ENCODE measurements around the gene C17orf50. TPM values are rescaled to one million over a fixed set of nuclear protein-coding genes. Genes with fewer than 3 reads are reported as not detected.
"Not testable (repeated sequence)": the region's sequence is repeated elsewhere in the genome, so short reads cannot be mapped to it uniquely, and the experiment has no call there.

Gene C17orf50
- polyA plus RNA-seq, 5 donors: 0.14 to 0.23 (median 0.21) TPM; not detected in 2

DNA sequence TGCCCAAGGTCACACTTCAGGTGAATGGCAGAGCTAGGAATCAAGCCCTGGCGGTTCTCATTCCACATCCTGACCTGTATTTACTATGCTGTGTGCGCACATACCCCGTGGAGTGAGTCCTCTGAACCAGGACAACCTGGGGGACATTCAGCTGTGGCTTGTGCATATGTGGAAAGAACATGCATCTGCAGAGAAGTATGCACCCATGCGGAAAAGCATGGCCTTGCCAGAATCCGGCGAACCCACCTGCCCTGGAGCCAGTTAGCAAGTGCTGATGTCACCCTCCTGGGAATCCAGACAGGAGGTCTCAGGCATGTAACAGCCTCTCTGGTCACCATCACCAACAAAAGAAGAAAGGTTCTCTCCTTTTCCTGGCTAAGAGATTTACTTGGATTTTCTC is 27.3 kb upstream of the C17orf50 start:
- DNase-seq: no peak

DNA sequence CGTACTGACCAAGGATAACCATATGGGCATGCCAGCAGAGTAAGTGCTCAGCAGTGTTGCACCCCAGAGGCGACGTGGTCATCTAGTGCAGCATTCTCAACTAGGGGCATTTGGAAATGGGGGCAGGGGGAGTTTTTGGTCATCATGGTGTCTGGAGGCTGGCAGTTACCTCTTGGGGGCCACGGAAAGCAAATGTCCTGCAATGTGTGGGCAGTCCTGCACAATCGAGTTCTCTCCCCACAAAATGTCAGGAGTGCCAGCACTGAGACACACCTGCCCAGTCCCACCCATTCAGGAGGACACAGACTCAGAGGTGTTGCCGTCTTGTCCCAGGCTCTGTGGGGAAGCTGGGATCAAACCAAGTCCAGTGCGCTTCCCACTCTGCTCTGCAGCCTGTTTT is 26.3 kb upstream of the C17orf50 start:
- no peak for DNase-seq

- no peak for DNase-seq
Measured at GRCh38 chr17:35735036-35735805, 25.5 kb upstream of the C17orf50 start.

GRCh38 chr17:35736236-35736635 is 24.5 kb upstream of the C17orf50 start:
- DNase-seq: no peak

GRCh38 chr17:35738519-35739133 is 22.1 kb upstream of the C17orf50 start:
- DNase-seq: no peak

DNA sequence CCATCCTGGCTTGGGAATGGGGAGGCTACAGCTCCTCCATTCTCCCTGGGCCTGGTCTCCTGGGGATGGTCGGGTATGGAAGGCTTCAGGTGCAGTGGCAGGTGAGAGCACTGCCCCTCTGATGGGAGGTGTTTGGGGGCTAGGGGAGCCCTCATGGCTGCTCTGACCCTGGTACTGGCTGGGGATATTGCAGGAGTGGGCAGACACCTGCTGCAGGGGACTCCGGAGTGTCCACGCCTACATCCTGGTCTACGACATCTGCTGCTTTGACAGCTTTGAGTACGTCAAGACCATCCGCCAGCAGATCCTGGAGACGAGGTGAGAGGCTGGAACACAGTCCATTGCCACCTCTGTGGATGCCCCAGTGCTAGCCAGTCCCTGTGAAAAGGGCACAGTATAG is 20.5 kb upstream of the C17orf50 start:
- no peak for DNase-seq

- DNase-seq: no peak
Measured at GRCh38 chr17:35740997-35741931, 19.4 kb upstream of the C17orf50 start.

- DNase-seq: no peak
Measured at GRCh38 chr17:35742496-35742895, 18.2 kb upstream of the C17orf50 start.

GRCh38 chr17:35742896-35743477 is 17.7 kb upstream of the C17orf50 start:
- DNase-seq: no peak

DNA sequence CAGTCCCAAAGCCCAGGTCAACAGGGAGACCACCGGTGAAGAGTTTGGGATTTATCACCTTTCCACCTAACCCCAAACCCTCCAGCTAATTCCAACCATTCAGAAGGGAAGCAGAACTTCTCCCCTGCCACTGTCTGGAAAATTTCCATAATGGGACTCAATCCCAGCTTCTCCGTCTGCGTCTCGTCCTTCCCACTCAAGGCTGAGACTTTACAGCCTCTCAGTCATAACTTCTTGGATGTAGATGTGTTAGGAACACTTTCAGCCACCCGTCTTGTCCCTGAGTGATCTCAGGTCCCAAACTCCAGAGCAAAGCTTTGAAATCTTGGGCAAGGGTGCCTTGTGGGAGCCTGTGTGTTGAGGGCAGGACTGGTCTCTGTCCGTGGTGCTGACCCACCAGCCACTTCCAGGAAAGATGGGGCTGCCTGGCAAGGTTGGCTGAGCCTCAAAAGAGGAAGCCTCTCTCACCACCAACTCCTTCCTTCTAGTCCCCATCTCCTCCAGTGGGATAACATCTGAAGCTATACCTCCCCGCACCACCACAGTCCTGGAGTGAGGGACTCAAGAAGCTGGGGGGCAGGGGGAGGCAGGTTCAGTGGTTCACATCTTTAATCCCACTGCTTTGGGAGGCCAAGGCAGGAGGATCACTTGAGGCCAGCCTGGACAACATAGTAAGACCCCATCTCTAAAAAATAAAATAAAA is 16.9 kb upstream of the C17orf50 start:
- no peak for DNase-seq

GRCh38 chr17:35744830-35745229 is 15.9 kb upstream of the C17orf50 start:
- no peak for DNase-seq

DNA sequence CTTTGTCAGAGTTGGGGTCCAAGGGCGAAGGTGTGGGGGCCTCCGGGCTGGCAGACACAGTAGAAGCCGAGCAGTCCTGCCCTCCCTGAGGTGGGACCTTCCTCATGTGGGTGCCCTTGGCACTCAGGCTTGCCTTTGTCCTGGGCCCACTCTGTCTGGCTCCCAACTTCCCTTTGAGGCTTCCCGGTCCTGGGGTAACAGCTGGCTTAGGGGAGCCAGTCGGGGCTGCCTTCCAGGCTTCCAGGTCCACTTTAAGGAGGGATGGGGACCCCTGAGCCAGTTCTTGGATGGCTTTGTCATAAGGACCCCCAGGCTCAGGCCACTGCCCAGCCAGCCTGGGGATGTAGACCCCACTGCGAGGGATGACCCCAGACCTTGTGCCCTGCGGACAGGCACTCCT is 15.4 kb upstream of the C17orf50 start:
- no peak for DNase-seq

DNA sequence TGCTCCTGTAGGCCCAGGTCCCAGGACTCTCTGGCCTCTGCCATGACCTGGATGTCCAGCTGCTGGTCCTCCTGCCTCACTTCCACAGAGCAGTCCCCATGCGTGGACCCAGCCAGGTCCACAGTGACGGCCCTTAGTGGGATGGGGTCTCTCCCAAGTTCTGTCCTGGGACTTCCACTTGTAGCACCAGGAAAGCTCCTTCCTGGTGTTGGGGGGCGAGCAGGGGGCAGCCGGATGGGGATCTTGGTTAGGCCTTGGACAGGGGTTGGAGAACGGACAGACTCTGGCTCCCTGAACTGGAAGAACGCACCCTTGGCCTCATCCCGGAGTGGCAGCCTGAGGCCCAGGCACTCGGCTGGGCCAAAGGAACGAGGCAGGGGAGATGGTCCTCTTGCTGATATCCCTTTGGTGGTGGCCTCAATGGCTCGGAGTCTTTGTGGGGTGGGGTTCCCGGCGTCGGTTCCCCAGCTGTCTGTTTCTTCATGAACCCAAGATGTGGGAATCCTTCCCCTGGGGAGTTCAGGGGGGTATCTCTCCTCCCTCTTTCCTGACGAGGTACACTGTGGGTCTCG is 14.9 kb upstream of the C17orf50 start:
- DNase-seq: no peak

- peak; percentile 58 to 74 for DNase-seq
Measured at GRCh38 chr17:35747540-35748017, 13.1 kb upstream of the C17orf50 start.

DNA sequence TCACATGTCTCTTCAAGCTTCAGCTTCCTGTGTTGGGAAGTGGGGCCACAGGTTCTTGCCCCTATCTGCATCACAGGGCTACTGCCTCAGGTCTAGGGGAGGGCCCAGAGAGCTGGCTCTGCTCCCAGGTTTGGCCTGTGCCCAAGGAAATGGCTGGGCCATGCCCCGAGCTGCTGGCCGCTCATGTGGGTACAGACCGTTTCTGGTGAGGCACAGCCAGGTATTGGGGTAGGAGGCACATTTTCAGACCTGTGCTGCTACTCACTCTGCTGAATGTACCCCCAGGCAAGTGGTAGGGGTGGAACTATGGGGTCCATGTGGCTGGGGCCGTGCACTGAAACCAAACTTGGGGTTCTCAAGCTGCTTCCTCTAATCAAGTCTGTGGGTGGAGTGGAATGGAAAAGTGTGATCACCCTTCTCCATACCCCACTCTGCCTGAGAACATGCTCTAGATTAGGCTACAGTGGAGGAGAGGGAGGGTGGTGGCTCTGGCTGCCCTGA is 12.3 kb upstream of the C17orf50 start:
- no peak for DNase-seq

DNA sequence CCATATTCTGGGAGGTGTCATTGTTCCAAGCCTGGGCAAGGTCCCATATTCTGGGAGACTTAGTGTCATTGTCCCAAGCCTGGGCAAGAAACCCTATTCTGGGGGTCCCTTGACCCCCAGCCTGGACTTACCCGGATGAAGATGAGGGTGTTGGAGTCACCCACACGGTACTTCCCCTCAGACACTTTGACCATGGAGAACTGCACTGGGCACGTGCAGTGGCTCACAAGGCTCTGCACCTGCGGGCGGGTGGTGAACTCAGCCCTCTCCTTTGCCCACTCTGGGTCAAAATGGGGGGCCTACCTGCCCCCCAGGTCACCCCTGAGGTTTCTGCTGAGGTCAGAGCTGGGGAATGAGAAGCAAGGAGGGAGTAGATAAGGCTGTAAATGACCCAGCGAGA is 11.7 kb upstream of the C17orf50 start:
- DNase-seq: no peak

DNA sequence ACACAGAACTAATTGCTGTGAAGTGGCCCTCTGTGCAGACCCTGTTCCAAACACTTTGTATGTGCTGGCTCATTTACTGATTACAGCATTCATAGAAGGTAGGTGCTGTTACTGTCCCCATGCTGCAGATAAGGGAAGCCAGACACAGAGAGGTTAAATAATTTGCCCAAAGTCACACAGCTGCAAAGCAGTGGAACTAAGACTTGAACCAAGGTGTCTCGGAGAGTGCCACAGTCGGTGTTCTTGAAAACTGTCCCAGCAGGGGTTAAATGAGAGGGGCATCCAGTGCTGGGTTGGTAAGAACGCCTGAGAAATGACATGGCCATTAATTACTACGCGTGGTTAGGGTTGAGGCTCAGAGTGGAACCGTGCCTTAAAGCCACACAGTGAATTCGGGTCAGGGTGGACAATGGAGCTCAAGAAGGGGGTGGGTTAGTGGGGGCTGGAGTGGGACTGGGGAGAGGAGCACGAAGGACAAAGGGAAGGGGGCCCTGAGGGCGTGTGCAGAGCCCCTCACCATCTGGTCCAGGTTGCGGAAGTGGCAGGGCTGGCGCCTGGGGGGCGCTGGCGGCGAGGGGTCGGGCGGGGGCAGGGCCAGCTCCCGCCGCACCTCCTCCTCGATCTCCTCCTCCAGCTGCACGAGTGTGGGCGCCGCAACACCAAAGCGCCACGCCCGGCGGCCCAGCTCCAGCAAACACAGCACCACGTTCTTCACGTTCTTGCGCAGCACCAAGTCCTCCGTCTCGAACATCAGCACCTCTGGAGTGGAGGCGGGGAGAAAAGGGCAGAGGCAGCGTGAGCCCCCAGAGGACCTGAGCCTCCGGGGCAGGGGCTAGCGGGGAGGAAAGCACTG is 10.9 kb upstream of the C17orf50 start:
- DNase-seq: no peak

- DNase-seq: no peak
Measured at GRCh38 chr17:35750526-35751395, 9.9 kb upstream of the C17orf50 start.

DNA sequence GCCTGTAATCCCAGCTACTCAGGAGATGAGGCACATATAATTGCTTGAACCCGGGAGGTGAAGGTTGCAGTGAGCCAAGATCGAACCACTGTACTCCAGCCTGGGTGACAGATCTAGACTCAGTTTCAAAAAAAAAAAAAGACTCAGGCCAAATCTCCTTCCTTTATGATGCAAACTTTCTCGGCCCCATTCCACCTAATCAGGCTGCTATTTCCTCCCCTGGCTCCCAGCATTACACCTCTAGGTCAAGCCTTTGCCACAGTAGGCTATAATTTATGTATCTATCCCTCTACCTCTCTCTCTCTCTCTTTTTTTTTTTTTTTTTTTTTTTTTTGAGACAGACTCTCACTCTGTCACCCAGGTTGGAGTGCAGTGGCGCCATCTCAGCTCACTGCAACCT is 9.1 kb upstream of the C17orf50 start:
- DNase-seq: not testable (repeated sequence)

Measured in right lung (tissue), 5 donors.